Right lung (tissue), 10 donors: ENCODE measurements around the gene TNFRSF9. TPM values are rescaled to one million over a fixed set of nuclear protein-coding genes. Genes with fewer than 3 reads are reported as not detected.
"Not testable (repeated sequence)": the region's sequence is repeated elsewhere in the genome, so short reads cannot be mapped to it uniquely, and the experiment has no call there.

ENCODE experiments used
- DNase-seq, 2 donors: peaks; one replicate each; pipeline ENCODE4 v3.0.0-alpha.2; 2013
- long read RNA-seq, 8 donors: transcript quantifications; one replicate each; lab custom pipeline, GENCODE V29; 2026
- polyA plus RNA-seq, 5 donors: library from polyadenylated mRNA; unstranded; fragments of 120-200 nt; gene quantifications; one replicate each; pipeline versions ENCODE4 v1.2.1 to v1.2.3, GENCODE V29; 2013; ENCODE audit warnings: inconsistent platforms in 1 of 5, low replicate concordance in 1 of 5; ENCODE audit not compliant: insufficient read length in 5 of 5, insufficient read depth in 1 of 5

TNFRSF9 gene
- under 1 TPM; 0.09 to 0.25 (median 0.14) TPM for polyA plus RNA-seq
- long read RNA-seq, donor 1: 0 reads
- long read RNA-seq, donor 2: 0 reads
- long read RNA-seq, donor 3: 0 reads
- long read RNA-seq, donor 4: 0 reads
- long read RNA-seq, donor 5: 0 reads
- long read RNA-seq, donor 6: 0 reads
- long read RNA-seq, donor 7: 0 reads
- long read RNA-seq, donor 8, partial matches to known transcripts: 187 of 317 reads
- long read RNA-seq, donor 8, other reads (novel, unspliced or antisense): 130 of 317 reads

DNA sequence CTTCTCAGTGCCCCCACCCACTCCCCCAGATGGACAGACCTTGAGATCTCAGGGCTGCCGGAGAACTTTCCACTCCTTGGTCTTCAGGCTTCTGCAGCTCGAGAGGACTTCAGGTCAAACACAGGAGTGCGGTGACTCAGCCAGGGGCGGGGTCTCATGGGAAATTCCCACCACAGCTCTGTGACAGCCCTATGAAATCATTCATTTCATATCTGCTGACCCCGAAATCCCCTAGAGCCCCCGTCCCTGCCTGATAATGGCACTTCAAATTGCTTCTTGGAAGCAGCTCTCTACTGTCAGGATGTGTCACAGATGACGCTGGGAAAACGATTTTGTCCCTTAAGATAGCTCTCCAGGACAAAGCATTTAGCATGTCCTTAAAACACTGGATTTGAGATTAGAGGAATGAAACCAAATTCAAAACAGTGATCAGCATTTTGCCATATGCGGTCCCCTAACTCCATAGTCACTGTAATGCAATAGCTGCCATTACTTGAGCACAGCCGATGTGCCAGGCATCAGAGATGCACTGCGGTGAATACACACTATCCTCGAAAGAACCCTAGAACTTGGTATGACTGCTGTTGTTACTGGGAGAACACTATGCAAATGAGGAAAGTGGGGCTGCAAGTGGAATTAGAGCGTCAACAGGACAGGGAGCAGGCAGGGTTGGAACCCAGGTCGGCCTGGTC is at the start of gene TNFRSF9:
TNFRSF9 (minus strand) TSS at position 95 of the 692 bp plus-strand sequence. CDS start 845 bp downstream, outside the sequence.
- DNase-seq: no peak

DNA sequence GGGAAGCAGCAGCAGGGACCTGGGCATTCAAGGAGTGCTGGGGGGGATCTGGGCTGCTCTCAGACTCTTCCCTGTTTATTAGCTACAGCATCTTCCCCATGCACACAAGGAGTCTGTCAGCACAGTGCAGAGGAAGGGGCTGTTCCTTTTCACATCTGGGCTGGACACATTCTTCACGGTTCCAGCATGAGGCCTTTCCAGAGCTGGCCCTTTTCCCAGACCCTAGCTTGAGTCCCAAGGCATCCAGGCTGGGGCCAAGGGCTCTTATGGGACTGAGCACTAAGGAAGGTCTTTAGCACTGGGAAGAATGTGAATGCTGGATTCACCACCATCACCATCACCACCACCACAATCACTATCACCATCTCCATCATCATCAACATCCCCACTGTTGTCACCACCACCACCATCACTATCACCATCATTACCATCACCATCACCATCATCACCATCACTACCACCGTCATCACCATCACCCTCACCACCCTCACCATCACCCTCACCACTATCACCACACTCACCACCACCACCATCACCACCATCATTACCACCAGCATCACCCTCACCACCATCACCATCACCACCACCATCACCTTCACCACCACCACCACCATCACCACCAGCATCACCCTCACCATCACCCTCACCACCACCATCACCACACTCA is 49.3 kb upstream of the TNFRSF9 start:
- no peak for DNase-seq

DNA sequence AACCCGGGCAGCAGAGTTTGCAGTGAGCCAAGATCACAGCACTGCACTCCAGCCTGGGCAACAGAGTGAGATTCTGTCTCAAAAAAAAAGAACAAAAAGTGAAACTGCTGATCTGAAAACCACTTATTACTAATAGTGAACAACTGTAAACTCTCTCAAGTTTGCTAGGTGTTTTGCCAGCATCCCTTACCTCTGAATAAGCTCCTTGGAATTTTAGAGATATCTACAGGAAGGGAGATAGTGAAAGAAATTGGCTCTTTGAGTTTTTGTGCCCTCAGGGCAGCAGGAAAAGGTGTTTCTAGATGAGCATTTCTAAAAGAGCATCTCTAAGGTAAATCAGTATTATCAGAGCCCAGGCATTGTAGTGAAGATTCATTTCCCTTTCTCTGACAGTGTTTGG is 47.9 kb upstream of the TNFRSF9 start:
- DNase-seq: no peak

DNA sequence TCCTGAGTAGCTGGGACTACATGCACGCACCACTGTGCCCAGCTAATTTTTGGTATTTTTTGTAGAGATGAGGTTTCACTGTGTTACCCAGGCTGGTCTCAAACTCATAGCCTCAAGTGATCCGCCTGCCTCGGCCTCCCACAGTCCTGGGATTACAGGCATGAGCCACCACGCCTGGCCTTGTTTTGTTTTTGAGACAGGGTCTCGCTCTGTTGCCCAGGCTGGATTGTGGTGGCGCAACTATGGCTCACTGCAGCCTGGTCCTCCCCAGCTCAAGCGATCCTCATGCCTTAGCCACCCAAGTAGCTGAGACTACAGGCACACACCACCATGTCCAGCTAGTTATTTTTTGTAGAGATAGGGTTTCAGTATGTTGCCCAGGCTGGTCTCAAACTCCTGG is 46.9 kb upstream of the TNFRSF9 start:
- no peak for DNase-seq

DNA sequence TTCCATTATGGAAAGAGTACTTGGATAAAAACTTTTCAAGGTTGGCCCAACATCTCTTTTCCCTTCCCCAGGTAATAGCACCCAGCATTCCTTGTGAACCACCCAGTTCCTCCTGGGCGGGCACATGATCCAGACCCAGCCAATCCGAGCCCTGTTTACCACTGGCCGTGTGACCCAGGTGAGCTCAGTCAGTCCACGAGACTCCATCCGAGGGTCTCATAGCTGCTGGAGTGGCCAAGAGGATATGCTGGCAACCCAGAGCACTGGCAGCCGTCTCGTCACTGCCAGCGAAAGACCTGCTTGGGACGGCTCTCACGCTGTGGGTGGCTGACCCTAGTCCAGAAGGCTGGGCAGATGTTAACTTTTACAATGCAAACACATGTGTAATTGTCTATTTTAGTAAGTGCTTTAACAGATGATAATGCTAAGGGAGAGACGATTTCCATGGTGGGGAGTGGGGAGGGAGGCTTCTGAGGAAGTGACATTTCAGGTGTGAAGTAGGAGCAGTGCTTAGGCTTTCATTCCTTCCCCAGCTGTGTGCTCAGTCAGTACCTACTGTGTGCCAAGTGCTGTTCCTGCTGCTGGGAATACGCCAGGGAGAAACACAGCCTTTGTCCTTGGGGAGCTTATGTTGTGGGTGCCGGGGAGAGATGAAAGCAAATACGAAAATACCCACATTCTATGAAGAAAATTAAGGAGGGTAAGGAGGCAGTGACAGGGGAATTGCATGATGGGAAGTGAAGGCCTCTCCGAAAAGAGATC is 45.4 kb upstream of the TNFRSF9 start:
- DNase-seq: no peak

DNA sequence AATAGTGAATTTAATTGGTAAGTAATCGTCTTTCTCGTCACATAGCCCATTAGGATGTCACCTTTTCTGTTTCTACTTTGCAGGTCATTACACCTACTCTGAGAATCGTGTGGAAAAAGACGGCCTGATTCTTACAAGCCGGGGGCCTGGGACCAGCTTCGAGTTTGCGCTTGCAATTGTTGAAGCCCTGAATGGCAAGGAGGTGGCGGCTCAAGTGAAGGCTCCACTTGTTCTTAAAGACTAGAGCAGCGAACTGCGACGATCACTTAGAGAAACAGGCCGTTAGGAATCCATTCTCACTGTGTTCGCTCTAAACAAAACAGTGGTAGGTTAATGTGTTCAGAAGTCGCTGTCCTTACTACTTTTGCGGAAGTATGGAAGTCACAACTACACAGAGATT is 44.2 kb upstream of the TNFRSF9 start:
- DNase-seq: no peak

DNA sequence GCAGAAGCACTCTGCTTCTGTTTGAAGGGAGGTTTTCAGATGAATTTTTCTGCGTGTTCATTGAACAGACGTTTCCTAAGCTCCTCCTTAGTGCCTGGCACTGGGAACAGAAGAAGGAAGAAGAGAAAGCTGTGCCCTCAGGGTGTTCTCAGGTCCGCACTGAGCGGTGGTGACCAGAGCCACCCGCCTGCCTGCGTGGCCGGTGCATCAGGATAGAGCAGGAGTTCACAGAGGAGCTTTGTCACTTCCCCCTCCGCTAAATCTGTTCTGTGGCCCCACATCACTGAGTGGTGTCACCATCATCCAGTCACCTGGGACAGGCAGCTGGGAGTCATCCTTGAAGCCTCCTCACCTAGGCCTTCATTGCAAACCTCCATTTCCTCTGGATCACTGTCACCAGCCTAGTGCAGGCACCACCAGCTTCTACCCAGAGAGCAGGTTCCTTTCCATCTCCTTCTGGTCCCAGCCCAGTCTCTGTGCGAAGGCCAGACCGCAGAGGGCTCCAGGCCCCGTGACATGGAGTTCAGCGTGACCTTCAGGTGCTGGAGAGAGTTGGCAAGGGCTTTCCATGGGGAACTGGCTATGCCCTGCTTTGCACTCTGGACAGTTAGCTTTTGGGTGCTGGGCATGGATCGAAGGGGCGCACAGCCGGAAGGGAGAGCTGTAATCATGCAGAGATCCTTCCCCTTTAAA is 42.6 kb upstream of the TNFRSF9 start:
- DNase-seq: no peak

DNA sequence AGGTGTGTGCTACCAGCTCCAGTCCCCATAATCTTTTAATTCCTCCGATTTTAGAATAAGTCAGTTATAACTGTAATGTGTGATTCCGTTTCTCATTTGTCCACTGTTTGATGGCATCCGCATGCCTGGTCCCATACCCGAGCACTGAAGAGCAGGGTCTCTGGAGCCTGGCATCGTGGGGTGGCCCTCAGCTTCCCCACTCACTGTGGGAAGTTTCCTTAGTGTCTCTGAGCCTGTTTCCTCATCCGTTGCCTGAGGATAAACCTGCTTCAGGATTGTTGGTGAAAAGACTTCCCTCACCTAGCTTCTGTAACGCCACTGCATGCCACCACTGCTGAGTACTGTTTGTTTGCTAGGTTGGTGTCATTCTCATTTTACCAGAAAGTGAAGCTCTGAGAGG is 40.3 kb upstream of the TNFRSF9 start:
- no peak for DNase-seq

DNA sequence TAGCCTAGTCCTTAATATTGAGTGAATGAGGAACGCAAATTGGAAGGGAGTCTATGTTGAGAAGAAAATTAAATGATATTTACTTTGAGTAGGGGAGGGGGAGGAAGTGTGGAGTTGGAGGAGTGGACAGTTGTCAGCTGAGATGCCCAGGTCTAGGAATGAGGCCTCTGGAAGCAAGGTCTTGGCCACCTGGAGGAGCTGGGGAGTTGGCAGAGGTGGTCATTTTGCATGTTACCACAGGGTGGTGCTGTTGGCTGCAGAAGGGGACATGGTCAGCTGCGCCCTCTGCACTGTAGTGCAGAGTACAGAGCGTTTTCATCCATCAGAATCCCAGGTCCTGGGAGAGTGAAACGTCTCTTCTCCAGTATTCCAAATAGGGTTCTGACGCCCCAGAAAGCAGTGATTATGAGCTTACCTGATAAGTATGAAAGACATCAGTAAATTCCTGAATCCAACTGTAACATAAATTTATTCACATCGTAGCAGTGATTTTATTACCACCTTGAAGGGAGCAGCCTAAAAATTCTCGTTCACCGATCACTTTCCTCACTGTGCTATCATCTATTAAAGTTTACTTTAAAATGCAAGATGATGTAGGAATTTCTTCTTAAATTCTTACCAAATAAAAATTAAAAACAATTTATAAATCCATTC is 34.7 kb upstream of the TNFRSF9 start:
- no peak for DNase-seq

DNA sequence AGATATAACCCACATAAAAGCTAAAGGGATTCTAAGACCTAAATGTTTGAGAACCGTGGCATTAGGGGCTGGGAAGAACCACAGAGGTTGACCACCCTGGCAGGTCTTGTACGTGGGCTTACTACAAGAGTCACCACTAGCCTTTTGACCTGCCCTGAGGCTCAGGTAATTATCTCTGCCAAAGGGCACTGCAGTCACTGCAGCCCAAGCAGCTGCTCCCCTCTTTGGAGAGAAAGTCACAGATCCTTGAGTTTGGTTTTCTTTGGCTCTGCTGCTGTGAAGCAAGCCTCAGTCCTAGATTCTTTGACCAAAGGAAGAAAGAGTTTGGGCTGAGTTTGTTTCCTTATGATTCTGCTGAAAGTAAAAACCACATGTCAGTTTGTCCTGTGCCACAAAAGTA is 32.4 kb upstream of the TNFRSF9 start:
- no peak for DNase-seq

DNA sequence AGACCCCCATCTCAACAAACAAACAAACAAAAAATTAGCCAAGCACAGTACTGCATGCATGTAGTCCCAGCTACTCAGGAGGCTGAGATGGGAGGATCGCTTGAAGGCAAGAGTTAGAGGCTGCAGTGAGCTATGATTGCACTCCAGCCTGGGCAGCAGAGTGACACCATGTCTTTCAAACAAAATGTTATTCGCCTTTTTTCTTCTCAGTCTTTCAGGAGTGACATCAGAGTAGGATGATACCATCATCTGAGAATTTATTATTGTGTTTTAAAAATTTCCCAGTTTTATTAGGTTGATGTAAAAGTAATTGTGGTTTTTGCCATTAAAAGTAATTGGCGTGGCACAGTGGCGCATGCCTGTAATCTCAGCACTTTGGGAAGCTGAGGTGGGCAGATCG is 31.6 kb upstream of the TNFRSF9 start:
- no peak for DNase-seq

DNA sequence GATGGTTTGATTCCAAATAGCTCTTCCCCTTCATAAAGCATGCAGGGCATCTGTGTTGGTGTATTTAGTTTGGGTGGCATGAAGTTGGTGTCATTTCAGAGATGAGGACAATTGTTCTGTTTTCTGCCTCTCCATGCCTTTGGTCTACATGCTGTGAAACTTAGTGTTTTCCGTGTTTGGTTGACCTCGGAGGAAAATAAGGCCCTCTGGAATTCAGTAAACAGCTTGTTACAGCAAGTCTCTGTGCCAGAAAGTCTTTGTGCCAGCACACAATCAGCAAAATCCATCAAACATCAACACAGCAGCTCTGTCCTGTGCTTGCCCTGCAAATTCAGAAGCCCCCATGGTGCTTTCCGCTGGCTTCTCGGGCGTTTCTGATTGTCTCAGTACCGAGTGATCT is 30.4 kb upstream of the TNFRSF9 start:
- DNase-seq: no peak

DNA sequence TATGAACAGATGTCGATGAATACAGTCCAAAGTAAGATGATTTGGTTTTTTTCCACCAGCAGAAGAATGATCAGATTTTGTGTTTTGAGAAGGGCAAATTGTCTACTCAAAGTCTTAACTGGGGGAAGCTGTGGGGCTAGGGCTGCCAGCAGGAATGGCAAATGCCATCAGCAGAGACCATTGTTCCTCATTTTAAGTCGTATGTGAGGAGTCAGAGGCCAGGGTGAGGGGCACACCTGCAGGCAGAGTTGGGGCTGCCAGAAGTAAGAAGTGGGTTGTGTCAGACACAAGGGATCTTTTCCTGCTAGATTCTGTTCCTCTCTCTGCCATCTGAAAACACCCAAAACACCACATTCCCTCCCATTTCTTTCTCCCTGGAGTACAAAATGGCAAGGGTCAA is 29.6 kb upstream of the TNFRSF9 start:
- DNase-seq: no peak

DNA sequence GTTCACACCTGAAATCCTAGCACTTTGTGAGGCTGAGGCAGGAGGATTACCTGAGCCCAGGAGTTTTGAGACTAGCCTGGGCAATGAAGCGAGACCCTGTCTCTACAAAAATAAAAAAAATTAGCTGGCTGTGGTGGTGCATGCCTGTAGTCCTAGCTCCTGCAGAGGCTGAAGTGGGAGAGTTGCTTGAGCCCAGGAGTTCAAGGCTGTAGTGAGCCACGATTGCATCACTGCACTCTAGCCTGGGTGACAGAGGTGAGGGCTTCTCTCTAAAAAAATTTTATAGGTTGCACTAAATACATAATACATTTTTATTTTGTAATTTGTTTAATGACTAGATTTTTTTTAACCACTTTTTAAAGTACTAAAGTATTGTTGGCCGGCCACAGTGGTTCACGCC is 27.0 kb upstream of the TNFRSF9 start:
- no peak for DNase-seq

DNA sequence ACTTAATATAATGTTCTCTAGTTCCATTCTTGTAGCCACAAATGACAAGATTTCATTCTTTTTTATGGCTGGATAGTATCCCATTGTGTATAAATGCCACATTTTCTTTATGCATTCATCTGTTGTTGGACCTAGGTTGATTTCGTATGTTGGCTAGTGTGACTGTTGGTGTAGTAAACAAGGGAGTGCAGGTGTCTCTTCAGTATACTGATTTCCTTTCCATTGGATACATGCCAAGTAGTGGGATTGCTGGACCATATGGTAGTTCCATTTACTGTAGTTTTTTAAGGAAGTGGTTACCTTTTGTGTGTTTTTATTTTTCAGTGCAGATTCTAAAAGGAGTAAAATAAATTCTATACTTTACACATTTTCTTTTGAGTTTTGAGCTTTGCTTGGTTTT is 26.6 kb upstream of the TNFRSF9 start:
- DNase-seq: no peak

DNA sequence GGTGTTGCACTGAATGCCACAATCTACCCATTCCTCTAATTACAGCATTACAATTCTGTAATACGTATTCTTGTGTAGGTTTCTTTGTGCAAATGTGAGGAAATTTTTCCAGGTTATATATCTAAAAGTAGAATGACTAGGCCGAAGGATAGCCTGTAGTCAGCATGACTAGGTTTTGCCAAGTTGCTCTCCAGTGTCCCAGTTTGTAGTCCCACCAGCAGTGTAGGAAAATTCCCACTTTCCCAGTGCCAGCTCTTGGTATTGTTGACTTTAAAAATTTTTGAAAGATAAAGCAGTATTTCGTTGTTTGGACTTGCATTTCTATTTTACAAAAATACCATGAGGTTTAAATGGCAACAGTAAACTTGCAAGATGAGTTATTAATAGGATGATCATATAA is 23.8 kb upstream of the TNFRSF9 start:
- DNase-seq: no peak

DNA sequence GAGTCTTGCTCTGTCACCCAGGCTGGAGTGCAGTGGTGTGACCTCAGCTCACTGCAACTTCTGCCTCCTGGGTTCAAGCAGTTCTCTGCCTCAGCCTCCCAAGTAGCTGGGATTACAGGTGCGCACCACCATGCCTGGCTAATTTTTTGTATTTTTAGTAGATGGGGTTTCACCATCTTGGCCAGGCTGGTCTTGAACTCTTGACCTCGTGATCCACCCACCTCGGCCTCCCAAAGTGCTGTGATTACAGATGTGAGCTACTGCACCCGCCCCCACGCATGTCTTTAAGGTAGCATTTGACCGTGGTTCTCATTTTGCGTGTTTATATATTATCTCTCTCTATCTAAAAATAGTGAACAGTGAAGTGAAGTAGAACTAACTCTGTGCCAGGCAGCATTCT is 23.2 kb upstream of the TNFRSF9 start:
- not testable (repeated sequence) for DNase-seq

DNA sequence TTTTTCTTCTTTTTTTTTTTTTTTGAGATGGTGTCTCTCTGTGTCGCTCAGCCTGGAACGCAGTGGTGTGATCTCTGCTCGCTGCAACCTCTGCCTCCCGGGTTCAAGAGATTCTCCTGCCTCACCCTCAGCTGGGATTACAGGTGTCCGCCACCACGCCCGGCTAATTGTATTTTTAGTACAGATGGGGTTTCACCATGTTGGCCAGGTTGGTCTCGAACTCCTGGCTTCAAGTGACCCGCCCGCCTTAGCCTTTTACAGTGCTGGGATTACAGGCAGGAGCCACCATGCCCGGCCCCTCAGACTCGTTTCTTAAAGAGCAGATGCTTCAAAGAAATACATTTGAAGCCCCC is 22.7 kb upstream of the TNFRSF9 start:
- DNase-seq: not testable (repeated sequence)

DNA sequence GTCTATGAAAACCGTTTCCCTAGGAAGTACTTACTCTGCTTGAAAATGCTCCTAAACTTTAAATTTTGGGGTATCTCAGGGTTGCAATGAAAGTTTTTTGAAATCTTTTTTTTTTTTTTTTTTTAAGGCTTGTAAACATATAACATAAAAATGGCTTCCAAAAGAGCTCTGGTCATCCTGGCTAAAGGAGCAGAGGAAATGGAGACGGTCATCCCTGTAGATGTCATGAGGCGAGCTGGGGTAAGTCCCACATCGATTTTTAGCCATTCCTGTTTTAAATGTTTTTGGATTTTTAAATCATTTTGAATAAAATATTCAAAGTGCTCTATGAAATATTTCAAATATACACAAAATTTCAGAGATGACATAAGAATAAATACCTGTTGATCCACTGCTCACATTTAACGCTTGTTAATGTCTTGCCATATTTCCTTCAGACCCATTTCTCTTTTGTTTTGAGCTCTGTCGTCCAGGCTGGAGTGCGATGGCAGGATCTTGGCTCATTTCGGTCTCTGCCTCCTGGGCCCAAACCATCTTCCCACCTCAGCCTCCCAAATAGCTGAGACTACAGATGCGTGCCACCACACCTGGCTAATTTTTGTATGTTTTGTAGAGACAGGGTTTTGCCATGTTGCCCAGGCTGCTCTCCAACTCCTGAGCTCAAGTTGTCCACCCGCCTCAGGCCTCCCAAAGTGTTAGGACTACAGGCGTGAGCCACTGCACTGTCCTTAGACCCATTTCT is 22.2 kb upstream of the TNFRSF9 start:
- no peak for DNase-seq

DNA sequence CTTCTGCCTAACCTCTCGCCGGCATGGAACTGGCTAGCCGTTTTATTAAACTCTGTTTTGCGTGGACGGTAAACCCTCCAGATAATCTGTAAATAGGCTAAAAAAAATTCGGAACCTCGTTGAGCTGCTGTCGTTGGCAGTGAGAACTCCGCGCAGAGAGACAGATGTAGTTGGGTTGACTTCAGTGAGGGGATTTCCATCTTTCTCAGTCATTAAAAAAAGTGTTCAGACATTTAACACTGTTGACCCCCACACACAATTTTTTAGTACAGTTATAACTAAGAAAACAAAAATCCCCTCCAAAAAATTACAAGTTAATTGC is 21.3 kb upstream of the TNFRSF9 start:
- DNase-seq: no peak
